RWPE1 (cell line): ENCODE measurements around the gene CNIH3.

ENCODE experiments used
- CTCF ChIA-PET: fragments of 350-600 bp; sonication (Branson Sonifier 250); formaldehyde crosslinking; extraction: SDS; loops from one replicate; lab custom pipeline; 2021; lab: Yijun Ruan, JAX
- POLR2A ChIA-PET: fragments of 400-600 bp; formaldehyde crosslinking; extraction: SDS; loops from one replicate; lab custom pipeline; 2020; ENCODE audit warnings: antibody characterized with exemption; ENCODE audit not compliant: low non-redundant PET; lab: Yijun Ruan, JAX
- DNase-seq: peaks from one replicate; pipeline ENCODE4 v3.0.0; 2012; ENCODE audit warnings: low spot score
- H3K27ac ChIP-seq: fragments of 450-650 bp; 2 replicates; pipeline ENCODE4 v1.5.1; 2017
- TF ChIP-seq, protein P1 (sequence below): fragments of 450-650 bp; conservative IDR thresholded peaks from 2 replicates; pipeline ENCODE4 v1.5.1; 2017; ENCODE audit warnings: low read depth, mild to moderate bottlenecking

CNIH3 gene

DNA sequence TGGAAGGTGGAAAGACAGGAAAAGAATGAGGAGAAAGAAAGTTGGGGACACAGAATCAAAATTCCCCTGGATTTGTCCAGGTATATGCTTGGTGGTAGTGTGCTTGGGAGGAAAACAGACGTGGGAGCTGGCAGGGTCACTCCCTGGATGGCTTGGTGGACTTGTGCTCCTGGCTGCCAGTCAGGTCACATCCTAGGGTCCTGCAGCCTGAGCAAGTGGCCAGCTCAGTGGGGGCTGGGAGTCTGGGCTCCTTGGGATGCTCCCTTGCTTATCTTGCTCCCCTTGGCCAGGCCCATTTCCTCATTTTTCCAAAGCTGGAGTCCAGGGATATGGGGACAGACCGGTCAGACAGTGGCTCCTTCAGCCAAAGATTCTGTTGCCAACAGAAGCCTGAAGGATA, 144.0 kb downstream of the CNIH3 start:
- no peak overlapping the region for H3K27ac ChIP-seq
- no peak for DNase-seq
- ChIA-PET CTCF (no interaction called here), POLR2A (no interaction called here)
- TF ChIP-seq, protein P1, sequence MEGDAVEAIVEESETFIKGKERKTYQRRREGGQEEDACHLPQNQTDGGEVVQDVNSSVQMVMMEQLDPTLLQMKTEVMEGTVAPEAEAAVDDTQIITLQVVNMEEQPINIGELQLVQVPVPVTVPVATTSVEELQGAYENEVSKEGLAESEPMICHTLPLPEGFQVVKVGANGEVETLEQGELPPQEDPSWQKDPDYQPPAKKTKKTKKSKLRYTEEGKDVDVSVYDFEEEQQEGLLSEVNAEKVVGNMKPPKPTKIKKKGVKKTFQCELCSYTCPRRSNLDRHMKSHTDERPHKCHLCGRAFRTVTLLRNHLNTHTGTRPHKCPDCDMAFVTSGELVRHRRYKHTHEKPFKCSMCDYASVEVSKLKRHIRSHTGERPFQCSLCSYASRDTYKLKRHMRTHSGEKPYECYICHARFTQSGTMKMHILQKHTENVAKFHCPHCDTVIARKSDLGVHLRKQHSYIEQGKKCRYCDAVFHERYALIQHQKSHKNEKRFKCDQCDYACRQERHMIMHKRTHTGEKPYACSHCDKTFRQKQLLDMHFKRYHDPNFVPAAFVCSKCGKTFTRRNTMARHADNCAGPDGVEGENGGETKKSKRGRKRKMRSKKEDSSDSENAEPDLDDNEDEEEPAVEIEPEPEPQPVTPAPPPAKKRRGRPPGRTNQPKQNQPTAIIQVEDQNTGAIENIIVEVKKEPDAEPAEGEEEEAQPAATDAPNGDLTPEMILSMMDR: no peak

DNA sequence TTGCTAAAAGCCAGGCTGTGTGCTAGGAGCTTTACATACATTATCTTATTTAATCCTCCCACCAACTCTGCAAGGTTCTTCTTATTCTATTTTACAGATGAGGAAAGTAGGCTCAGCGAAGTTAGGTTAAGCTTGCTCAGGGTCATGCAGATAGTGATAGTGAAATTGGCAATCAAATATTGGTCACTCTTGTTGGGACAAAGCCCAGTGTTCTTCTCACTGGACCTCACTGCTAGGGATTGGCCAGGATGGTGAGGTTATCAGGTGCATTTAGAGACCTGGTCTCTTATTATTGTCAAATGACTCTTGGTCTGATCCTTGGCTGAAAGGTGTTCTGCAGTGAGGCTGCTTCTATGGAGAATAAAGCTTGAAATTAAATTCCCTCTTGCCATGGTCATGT, 145.1 kb downstream of the CNIH3 start:
- no peak overlapping the region for H3K27ac ChIP-seq
- no peak for DNase-seq
- TF ChIP-seq, protein P1: no peak
- ChIA-PET POLR2A (no interaction called here), CTCF (no interaction called here)

DNA sequence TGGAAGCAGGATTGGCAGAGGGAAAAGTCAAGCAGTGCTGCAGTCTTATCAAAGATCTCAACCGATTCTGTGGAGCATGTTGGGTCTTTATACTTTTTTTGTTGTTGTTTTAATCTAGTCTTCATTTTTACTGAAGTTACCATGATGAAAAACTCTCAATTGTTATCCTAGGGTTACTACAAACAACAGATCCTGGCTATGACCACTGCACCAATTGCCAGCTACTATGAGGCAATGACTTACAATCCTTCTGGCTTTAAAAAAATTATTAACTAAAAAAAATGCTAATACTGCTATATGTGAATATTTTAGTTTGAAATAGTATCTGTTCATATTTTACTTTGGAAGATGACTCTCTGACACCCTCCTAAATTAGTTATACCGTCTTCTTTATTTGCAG, 145.9 kb downstream of the CNIH3 start:
- TF ChIP-seq, protein P1: no peak
- H3K27ac ChIP-seq: no peak overlapping the region
- ChIA-PET CTCF (no interaction called here), POLR2A (no interaction called here)
- DNase-seq: no peak

DNA sequence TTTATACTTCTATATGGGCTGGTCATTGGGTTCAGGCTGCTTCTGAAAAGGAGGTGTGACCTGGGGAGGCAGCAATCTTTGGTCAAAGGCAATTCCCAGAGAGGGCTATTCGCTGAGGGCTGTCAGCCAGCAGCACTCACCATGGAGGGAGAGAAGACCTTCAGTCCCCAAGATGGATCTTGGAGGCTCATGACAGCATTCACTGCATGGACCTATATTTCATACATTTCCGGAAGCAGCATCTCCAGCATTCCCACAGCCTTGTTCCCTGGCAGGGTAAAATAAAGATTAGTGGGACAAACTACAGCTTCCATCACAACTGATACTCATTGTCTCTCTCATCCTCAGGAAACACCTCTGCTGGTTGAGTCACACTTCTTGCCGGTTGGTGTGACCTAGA, 146.6 kb downstream of the CNIH3 start:
- DNase-seq: no peak
- H3K27ac ChIP-seq: no peak overlapping the region
- TF ChIP-seq, protein P1: no peak
- ChIA-PET POLR2A (no interaction called here), CTCF (no interaction called here)

DNA sequence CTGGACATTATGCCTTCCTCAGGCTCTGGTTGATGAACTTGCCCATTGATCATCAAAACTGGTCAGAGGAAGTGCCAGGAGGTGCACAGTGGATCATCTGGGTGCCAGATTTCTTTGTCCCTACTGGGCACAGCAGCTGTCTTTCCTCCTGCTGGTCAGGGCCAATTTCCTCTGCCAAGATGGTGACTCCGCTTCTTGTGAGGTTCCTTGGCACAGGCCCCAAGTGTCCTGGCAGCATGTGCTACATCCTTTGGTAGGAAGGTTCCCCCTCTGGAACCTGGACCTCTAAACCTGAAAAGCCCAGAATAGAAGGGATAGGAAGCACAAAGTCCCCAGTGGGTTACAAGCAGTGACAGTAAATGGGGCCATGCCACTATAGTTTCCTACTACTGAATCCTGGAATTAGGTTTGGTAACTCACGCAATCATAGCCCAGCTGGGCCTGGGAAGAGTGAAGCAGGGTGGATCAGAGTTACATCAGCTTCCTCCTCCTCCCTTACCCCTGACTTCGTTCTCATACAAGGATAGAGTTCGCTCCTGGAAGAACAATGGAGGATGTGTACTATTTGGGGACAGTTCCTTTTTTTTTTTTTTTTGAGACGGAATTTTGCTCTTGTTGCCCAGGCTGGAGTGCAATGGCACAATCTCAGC, 147.1 kb downstream of the CNIH3 start:
- DNase-seq: no peak
- ChIA-PET POLR2A (no interaction called here), CTCF (no interaction called here)
- H3K27ac ChIP-seq: no peak overlapping the region
- TF ChIP-seq, protein P1: no peak

DNA sequence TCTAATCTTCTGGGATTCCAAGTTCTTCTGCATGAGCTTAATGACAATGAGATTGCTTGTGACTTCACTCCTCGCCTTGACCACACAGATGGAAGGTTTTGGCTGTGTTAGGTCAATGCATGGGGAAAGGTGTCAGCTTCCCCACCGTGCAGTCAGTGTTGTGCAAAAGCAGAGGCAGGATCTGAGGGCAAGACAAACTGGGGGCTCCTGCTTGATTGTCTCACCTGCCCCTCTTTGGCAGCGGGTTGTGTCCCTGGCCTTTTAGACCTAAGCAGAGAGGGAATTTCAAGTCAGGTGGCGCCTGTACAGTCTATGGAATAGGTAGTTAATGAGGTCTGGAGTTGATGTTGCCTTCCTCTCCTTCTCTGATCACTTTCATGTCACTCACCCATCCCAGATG, 150.1 kb downstream of the CNIH3 start:
- DNase-seq: no peak
- ChIA-PET POLR2A (no interaction called here), CTCF (no interaction called here)
- TF ChIP-seq, protein P1: no peak
- H3K27ac ChIP-seq: no peak overlapping the region

DNA sequence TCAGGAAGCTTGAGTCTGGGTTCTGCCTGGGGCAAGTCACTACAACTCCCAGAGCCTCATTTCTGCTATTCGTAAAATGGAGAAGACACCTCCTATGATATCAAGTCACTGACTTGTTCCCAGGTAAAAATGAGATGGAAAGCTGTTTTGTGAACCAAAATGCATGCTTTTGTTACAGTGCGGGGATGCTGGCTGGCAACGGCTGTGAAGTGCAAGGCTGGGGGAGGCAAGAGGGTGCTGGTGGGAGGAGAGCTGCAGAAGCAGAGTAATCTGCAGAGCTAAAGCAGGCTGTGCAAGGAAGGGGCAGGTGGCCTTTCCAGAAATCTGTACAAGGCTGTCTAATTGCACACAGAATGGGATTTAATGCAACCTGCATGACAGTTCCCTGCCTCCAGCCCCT, 150.9 kb downstream of the CNIH3 start:
- CTCF ChIA-PET: no interaction called here
- TF ChIP-seq, protein P1: no peak
- no peak overlapping the region for H3K27ac ChIP-seq
- DNase-seq: no peak
- POLR2A ChIA-PET: no interaction called here
